ENCODE data around the gene PTGIR. TPM values are rescaled to one million over a fixed set of nuclear protein-coding genes. Genes with fewer than 3 reads are reported as not detected.

The PTGIR gene
- polyA plus RNA-seq, 1 experiment: 27.8 TPM

GRCh38 chr19:46640656-46641055 lies 15.8 kb upstream of the PTGIR start:
- H3K27me3 ChIP-seq (ENCODE audit: control insufficient read depth, insufficient read depth, low read length): no peaks in the 10 kb centered on the region
- POLR2A ChIA-PET: no interaction called here
- TF ChIP-seq CTCF (IDR thresholded peaks at IDR 0.05; ENCODE audit: insufficient read depth, low read depth, low read length): no peak
- CTCF ChIA-PET: interaction anchor here (1.8 kb wide), 1 partner anchor 18 kb away, joined by 5 read pairs; no protein-coding TSS in a partner anchor
- no peak overlapping the region for H3K4me3 ChIP-seq (ENCODE audit: low read depth, low read length)
- H3K36me3 ChIP-seq (ENCODE audit: control insufficient read depth, insufficient read depth, low read length): no peaks in the 10 kb centered on the region
- DNase-seq (ENCODE audit: low read depth): no peak

- peak; percentile 59 for DNase-seq (ENCODE audit: low read depth)
- TF ChIP-seq CTCF (IDR thresholded peaks at IDR 0.05; ENCODE audit: insufficient read depth, low read depth, low read length): no peak
- H3K36me3 ChIP-seq (ENCODE audit: control insufficient read depth, insufficient read depth, low read length): no peaks in the 10 kb centered on the region
- H3K27me3 ChIP-seq (ENCODE audit: control insufficient read depth, insufficient read depth, low read length): no peaks in the 10 kb centered on the region
- ChIA-PET CTCF (interaction anchor here (1.0 to 1.8 kb wide), 2 partner anchors 16 to 17 kb away, joined by 5 to 6 read pairs; no protein-coding TSS in a partner anchor), POLR2A (interaction anchor here (0.7 kb wide), 1 partner anchor 15 kb away, joined by 3 read pairs; the partner anchor contains the start of gene PTGIR)
- H3K4me3 ChIP-seq (ENCODE audit: low read depth, low read length): peak overlapping the region; percentile 50
These were observed 14.7 kb upstream of the PTGIR start for GRCh38 chr19:46639358-46640182.

- H3K4me3 ChIP-seq (ENCODE audit: low read depth, low read length): no peak overlapping the region
- ChIA-PET CTCF (interaction anchor here (0.7 to 3.5 kb wide), 8 partner anchors 13 to 118 kb away, joined by 3 to 30 read pairs (median 5); partner anchors contain the start of gene DACT3), POLR2A (no interaction called here)
- H3K36me3 ChIP-seq (ENCODE audit: control insufficient read depth, insufficient read depth, low read length): no peaks in the 10 kb centered on the region
- no peak for TF ChIP-seq CTCF (IDR thresholded peaks at IDR 0.05; ENCODE audit: insufficient read depth, low read depth, low read length)
- H3K27me3 ChIP-seq (ENCODE audit: control insufficient read depth, insufficient read depth, low read length): no peaks in the 10 kb centered on the region
- no peak for DNase-seq (ENCODE audit: low read depth)
These were observed 12.3 kb upstream of the PTGIR start for GRCh38 chr19:46637224-46637623.

- H3K4me3 ChIP-seq (ENCODE audit: low read depth, low read length): no peak within 1 kb of the TSS
These were observed 11.3 kb upstream of the PTGIR start, which contains the start of gene GNG8 for GRCh38 chr19:46635920-46636761. Gene GNG8 (minus strand): TSS chr19:46636202. CDS start chr19:46634682, 1,520 bp downstream.

More at GRCh38 chr19:46635920-46636761, 11.3 kb upstream of the PTGIR start, which contains the start of gene GNG8:
- POLR2A ChIA-PET: no interaction called here
- Histone ChIP-seq H3K36me3 (ENCODE audit: control insufficient read depth, insufficient read depth, low read length) (no peaks in the 10 kb centered on the region), H3K27me3 (ENCODE audit: control insufficient read depth, insufficient read depth, low read length) (no peaks in the 10 kb centered on the region)
- DNase-seq (ENCODE audit: low read depth): no peak
- no peak for TF ChIP-seq CTCF (IDR thresholded peaks at IDR 0.05; ENCODE audit: insufficient read depth, low read depth, low read length)
- CTCF ChIA-PET: interaction anchor here (1.0 to 3.5 kb wide), 4 partner anchors 21 to 36 kb away, joined by 3 to 30 read pairs (median 5); partner anchors contain the start of gene DACT3

Measured in BJ (cell line).